Measurements from ENCODE around the gene SLC8B1. TPM values are rescaled to one million over a fixed set of nuclear protein-coding genes. Genes with fewer than 3 reads are reported as not detected.

SLC8B1 gene
- total RNA-seq, 1 donor from 2014 or later, result 3.0 TPM

DNA sequence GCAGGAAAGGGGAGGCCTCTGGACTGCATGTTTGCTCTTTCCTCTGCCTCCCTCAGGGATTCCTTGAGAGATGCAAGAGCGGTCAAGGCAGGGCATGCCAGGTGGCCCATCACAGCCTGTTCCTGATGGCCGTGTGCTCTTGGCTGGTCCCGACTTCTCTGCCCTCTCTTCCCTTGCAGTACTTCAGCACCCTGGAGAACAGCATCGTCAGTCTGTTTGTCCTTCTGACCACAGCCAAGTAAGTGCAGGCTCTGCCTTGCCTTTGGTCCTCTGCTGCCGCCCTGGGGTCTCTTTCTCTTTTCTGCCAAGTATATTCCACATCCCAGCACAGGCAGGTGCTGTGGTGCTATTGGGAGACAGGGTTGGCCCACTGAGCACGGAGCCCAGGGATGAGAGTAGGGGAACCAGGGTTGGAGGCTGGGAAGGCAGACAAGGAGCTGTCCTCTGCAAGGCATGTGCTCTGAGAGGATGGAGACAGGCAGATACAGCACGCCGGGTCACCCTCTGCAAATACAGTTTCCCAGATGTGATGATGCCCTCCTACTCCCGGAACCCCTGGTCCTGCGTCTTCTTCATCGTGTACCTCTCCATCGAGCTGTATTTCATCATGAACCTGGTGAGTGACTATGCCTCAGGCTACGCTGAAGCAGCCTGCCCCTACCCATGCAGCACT lies 61.7 kb downstream of the SLC8B1 start:
- Mint-ChIP-seq H3K4me3 (no peak overlapping the region), H3K27me3 (ENCODE audit: insufficient read depth, low read depth) (peaks cover 3% of the 10 kb centered on the region), H3K36me3 (peaks cover 9% of the 10 kb centered on the region), H3K4me1 (peaks cover 41% of the 10 kb centered on the region), H3K27ac (no peak overlapping the region), H3K9me3 (no peaks in the 10 kb centered on the region)
- Histone ChIP-seq H4K20me1 (ENCODE audit: low read depth) (no peaks in the 10 kb centered on the region), H3K4me3 (no peak overlapping the region), H3K27ac (no peak overlapping the region), H3K36me3 (no peaks in the 10 kb centered on the region), H3K9me3 (ENCODE audit: low read depth) (no peaks in the 10 kb centered on the region), H2AFZ (replicated peaks) (no peak overlapping the region), H3F3A (ENCODE audit: low read depth) (no peaks in the 10 kb centered on the region), H3K27me3 (no peaks in the 10 kb centered on the region), H3K4me2 (no peak overlapping the region), H3K4me1 (peaks cover 7% of the 10 kb centered on the region), H3K9ac (no peak overlapping the region), H3K79me2 (ENCODE audit: low read depth) (no peaks in the 10 kb centered on the region)
- TF ChIP-seq CTCF (IDR thresholded peaks at IDR 0.05), result no peak
- TF ChIP-seq EZH2 (IDR thresholded peaks at IDR 0.05), result no peak
- no peak for TF ChIP-seq EZH2phosphoT487 (IDR thresholded peaks at IDR 0.05)
- DNase-seq (ENCODE audit: low spot score), result no peak

GRCh38 chr12:113271853-113272561 lies 62.9 kb downstream of the SLC8B1 start:
- no peaks in the 10 kb centered on the region for H3K36me3 ChIP-seq
- H3K27ac Mint-ChIP-seq, result peak overlapping the region; percentile 11

GRCh38 chr12:113271466-113271852 lies 63.5 kb downstream of the SLC8B1 start:
- Mint-ChIP-seq H3K27ac (no peak overlapping the region), H3K9me3 (no peaks in the 10 kb centered on the region)
- H3K9ac ChIP-seq, result no peak overlapping the region

More at GRCh38 chr12:113271853-113272561, 62.9 kb downstream of the SLC8B1 start:
- no peak overlapping the region for H3K4me2 ChIP-seq
- peaks cover 3% of the 10 kb centered on the region for H3K27me3 Mint-ChIP-seq (ENCODE audit: insufficient read depth, low read depth)
- DNase-seq (ENCODE audit: low spot score), result no peak
- no peaks in the 10 kb centered on the region for H3K9me3 ChIP-seq (ENCODE audit: low read depth)
- no peak overlapping the region for H2AFZ ChIP-seq (replicated peaks)
- H3K9ac ChIP-seq, result no peak overlapping the region
- no peaks in the 10 kb centered on the region for H3K79me2 ChIP-seq (ENCODE audit: low read depth)
- H3K27ac ChIP-seq, result no peak overlapping the region
- H3K4me3 ChIP-seq, result no peak overlapping the region
- TF ChIP-seq CTCF (IDR thresholded peaks at IDR 0.05), result no peak
- no peak for TF ChIP-seq EZH2 (IDR thresholded peaks at IDR 0.05)
- no peak for TF ChIP-seq EZH2phosphoT487 (IDR thresholded peaks at IDR 0.05)
- H3K4me1 Mint-ChIP-seq, result peaks cover 40% of the 10 kb centered on the region
- H3K27me3 ChIP-seq, result no peaks in the 10 kb centered on the region
- peaks cover 7% of the 10 kb centered on the region for H3K4me1 ChIP-seq
- H3F3A ChIP-seq (ENCODE audit: low read depth), result no peaks in the 10 kb centered on the region
- peaks cover 10% of the 10 kb centered on the region for H3K36me3 Mint-ChIP-seq
- H3K4me3 Mint-ChIP-seq, result no peak overlapping the region
- H4K20me1 ChIP-seq (ENCODE audit: low read depth), result no peaks in the 10 kb centered on the region
- no peaks in the 10 kb centered on the region for H3K9me3 Mint-ChIP-seq

More at GRCh38 chr12:113271466-113271852, 63.5 kb downstream of the SLC8B1 start:
- peaks cover 3% of the 10 kb centered on the region for H3K27me3 Mint-ChIP-seq (ENCODE audit: insufficient read depth, low read depth)
- Histone ChIP-seq H3K9me3 (ENCODE audit: low read depth) (no peaks in the 10 kb centered on the region), H3K27ac (no peak overlapping the region), H3K4me3 (no peak overlapping the region), H3K79me2 (ENCODE audit: low read depth) (no peaks in the 10 kb centered on the region), H3F3A (ENCODE audit: low read depth) (no peaks in the 10 kb centered on the region), H3K36me3 (no peaks in the 10 kb centered on the region), H3K4me1 (peaks cover 7% of the 10 kb centered on the region), H2AFZ (replicated peaks) (no peak overlapping the region), H3K4me2 (no peak overlapping the region), H3K27me3 (no peaks in the 10 kb centered on the region), H4K20me1 (ENCODE audit: low read depth) (no peaks in the 10 kb centered on the region)
- peaks cover 10% of the 10 kb centered on the region for H3K36me3 Mint-ChIP-seq
- peaks cover 38% of the 10 kb centered on the region for H3K4me1 Mint-ChIP-seq
- TF ChIP-seq EZH2phosphoT487 (IDR thresholded peaks at IDR 0.05) (no peak), EZH2 (IDR thresholded peaks at IDR 0.05) (no peak), CTCF (IDR thresholded peaks at IDR 0.05) (no peak)
- no peak overlapping the region for H3K4me3 Mint-ChIP-seq
- DNase-seq (ENCODE audit: low spot score), result no peak
